Left ventricle myocardium inferior (tissue), 1 donor: ENCODE data around the gene SEMG1. TPM values are rescaled to one million over a fixed set of nuclear protein-coding genes. Genes with fewer than 3 reads are reported as not detected.

ENCODE experiments used
- DNase-seq: peaks from one replicate; pipeline ENCODE4 v3.0.0-alpha.2; 2020
- H3K27ac ChIP-seq: fragments of 200-600 bp; replicated peaks from 2 replicates; pipeline ENCODE4 v1.8.0; 2021
- H3K27me3 ChIP-seq: fragments of 200-600 bp; 2 replicates; pipeline ENCODE4 v1.8.0; 2021; ENCODE audit warnings: low read depth
- H3K36me3 ChIP-seq: fragments of 200-600 bp; 2 replicates; pipeline ENCODE4 v1.8.0; 2021
- H3K4me1 ChIP-seq: fragments of 200-600 bp; 2 replicates; pipeline ENCODE4 v1.8.0; 2021
- H3K4me3 ChIP-seq: fragments of 200-600 bp; 2 replicates; pipeline ENCODE4 v1.8.0; 2021; ENCODE audit warnings: mild to moderate bottlenecking, moderate library complexity
- H3K9me3 ChIP-seq: fragments of 200-600 bp; replicated peaks from 2 replicates; pipeline ENCODE4 v1.8.0; 2021
- CTCF ChIP-seq: fragments of 200-600 bp; IDR thresholded peaks from 2 replicates; pipeline ENCODE4 v1.8.0; 2021; ENCODE audit warnings: antibody characterized with exemption, mild to moderate bottlenecking, borderline replicate concordance
- intact Hi-C: fragments of 100-400 bp; cut with micrococcal nuclease; formaldehyde crosslinking; loops from one replicate; pipeline ENCODE4 v1.11.0; 2022
- total RNA-seq: library from RNA; stranded (reverse); fragmentation: NEBNext Ultra II Directional; extraction: Animal tissue kit (Norgen Biotek cat#: 25700); gene quantifications from one replicate; pipeline ENCODE4 v1.2.1, GENCODE V29; 2021
- donor health status: DM: no; HTN: yes; CAD: no; lungs with severe emphysema.

The SEMG1 gene
- total RNA-seq, 1 donor from 2014 or later = not detected

GRCh38 chr20:45258664-45259063, 51.8 kb downstream of the SEMG1 start:
- Histone ChIP-seq H3K27ac (no peak overlapping the region), H3K4me3 (no peak overlapping the region), H3K36me3 (no peaks in the 10 kb centered on the region), H3K9me3 (no peaks in the 10 kb centered on the region), H3K4me1 (no peaks in the 10 kb centered on the region), H3K27me3 (peaks cover 54% of the 10 kb centered on the region)
- no peak for TF ChIP-seq CTCF
- no peak for DNase-seq
- intact Hi-C loops = no loop called here

Other genes with a start within 250 kb of the SEMG1 start
- gene TOMM34, start 246.6 kb upstream of the SEMG1 start, total RNA-seq = 11.4 TPM
- gene STK4, start 240.5 kb upstream of the SEMG1 start, total RNA-seq = 9.8 TPM
- gene KCNS1, start 105.9 kb upstream of the SEMG1 start, total RNA-seq = 0.14 TPM
- gene WFDC5, start 91.9 kb upstream of the SEMG1 start, total RNA-seq = not detected
- gene WFDC12, start 82.6 kb upstream of the SEMG1 start, total RNA-seq = not detected
- not detected for gene PI3, start 32.1 kb upstream of the SEMG1 start, total RNA-seq
- gene SEMG2, start 14.3 kb downstream of the SEMG1 start, total RNA-seq = not detected
- gene SLPI, start 47.5 kb downstream of the SEMG1 start, total RNA-seq = 1.8 TPM
- gene RBPJL, start 99.8 kb downstream of the SEMG1 start, total RNA-seq = not detected
- not detected for gene MATN4, start 101.3 kb downstream of the SEMG1 start, total RNA-seq
- 77.4 TPM for gene SDC4, start 141.4 kb downstream of the SEMG1 start, total RNA-seq
- 20.8 TPM for gene SYS1, start 156.1 kb downstream of the SEMG1 start, total RNA-seq
- 0.80 TPM for gene TP53TG5, start 171.3 kb downstream of the SEMG1 start, total RNA-seq
- gene DBNDD2, start 201.3 kb downstream of the SEMG1 start, total RNA-seq = 362 TPM
- gene PIGT, start 209.1 kb downstream of the SEMG1 start, total RNA-seq = 126 TPM